HuH-7.5 (cell line): ENCODE measurements around the gene SRSF4.
"Not testable (repeated sequence)": the region's sequence is repeated elsewhere in the genome, so short reads cannot be mapped to it uniquely, and the experiment has no call there.

Experiments used
- DNase-seq: peaks from one replicate; pipeline ENCODE4 v3.0.0; 2011; ENCODE audit warnings: low spot score

SRSF4 gene

DNA sequence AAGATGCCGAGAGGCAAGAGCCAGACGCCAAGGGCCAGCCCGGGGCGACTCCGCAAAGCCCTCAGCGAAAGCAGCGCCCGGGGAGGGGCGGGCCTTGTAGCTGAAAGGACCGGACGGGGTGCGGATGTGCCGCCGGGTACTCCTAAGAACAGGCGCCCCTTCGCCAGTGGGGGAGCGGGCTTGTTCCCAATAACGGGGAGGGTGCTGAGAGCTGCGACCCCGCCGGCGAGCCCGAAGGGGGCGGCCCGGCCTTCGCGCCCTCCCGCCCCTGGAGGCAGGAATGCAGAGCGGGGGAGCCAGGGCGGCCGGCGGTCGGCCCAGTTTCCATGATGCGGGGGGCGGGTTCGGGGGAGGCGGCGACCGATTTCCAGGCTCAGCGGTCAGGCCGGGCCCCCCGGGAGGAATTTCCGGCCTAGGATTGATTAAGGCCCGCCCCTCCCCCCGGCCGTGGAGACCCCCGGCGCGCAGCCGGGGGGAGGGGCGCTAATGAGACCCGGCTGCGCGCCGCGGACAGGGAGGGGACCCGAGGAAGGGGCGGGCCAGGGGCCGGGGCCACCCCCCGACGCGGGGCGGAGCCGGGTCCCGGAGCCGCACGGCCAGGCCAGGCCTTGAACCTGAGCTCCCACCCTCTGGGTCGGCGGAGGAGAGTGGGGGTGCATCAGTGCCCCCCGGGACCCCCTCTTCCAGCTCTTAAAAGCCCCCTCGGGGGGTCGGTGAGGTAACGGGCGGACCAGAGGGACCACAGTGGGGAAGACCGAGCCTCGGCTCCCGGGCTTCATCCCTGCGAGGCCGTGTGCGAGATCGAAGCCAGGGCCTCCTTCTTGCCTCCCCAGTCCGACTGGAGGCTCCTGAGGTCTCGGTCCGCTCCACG lies 57.1 kb downstream of the SRSF4 start:
- DNase-seq, result peak; percentile 95

DNA sequence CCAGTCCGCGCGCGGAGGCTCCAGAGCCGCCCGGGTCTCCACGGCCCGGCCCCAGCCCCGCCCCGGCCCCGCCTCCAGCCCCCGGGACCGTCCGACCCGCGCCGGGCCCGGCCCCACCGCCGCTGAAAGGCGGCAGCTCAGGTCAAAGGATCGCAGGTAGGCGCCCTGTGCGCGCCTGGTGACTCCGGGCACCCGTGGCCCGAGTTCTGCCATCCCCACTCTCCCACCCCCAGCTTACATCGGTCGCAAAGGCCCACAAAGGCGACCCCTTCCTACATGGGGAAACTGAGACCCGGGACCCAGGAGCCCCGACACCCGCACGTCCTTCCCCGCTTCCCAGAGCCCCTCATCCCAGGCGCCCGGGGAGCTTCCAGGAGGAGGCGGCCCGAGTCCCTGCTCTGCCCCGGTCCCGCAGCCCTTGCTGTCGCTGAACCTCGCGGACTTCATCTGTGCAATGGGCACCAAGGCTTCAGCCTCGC lies 57.8 kb downstream of the SRSF4 start, which contains the start of gene TMEM200B:
Gene TMEM200B, minus strand, starts transcription at position 17 of the 479 bp plus-strand sequence. CDS start 2,075 bp downstream, outside the sequence.
- peak; percentile 79 for DNase-seq

DNA sequence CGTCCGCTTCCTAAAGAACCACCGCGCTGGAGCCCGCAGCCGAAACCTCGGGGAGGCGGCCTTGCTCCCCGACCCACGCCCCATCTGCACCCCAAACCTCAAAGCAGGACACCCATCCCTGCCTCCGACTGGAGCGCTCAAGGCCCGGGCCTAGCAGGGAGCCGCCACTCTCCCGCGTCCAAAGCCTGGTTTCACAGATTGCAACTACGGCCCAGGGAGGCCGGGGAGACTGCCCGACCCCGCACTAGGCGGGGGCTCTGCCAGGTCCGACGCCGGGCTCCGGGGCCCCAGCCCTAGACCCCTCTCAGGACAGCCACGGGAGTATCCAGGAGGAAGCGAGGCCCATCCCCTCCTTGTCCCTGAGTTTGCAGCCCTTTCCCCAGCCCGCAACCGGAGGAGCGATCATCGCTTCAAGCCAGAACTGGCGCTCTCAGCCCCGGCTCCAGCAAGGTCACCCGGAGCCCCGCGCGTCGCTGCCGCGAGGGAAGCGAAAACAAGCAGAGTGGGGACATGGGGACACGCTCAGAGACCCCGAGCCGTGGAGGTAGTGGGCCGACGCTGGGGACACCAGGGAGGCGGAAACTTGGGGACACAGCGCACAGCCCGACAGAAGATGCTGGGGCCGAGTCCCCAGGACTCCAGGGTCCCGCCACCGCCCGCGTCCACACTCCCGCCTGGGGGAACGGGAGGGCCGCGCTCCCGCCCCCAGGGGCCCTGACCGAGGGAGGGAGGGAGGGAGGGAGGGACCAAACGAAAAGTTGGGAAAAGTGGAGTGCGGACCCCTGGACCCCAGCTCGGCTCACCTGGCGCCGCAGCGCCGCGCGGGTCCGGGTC lies 58.4 kb downstream of the SRSF4 start:
- no peak for DNase-seq

DNA sequence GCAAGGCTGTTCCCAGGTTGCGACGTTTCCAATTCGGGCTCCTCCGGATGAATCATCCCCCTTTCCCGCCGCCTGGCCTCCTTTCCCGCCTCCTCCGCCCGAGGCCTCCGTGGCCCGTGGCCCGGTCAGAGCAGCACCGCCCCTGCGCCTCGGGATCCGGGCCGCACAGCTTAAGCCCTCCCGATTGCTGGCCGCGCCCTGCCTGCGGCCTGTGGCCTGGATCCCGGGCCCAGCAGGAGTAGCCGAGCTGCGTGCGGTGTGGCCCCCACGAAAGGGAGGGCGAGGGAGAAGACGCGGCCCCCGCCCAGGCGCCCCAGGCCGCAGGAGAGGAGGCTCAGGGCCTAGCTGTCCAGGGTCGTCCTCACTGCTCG lies 59.0 kb downstream of the SRSF4 start:
- DNase-seq, result peak; percentile 71

DNA sequence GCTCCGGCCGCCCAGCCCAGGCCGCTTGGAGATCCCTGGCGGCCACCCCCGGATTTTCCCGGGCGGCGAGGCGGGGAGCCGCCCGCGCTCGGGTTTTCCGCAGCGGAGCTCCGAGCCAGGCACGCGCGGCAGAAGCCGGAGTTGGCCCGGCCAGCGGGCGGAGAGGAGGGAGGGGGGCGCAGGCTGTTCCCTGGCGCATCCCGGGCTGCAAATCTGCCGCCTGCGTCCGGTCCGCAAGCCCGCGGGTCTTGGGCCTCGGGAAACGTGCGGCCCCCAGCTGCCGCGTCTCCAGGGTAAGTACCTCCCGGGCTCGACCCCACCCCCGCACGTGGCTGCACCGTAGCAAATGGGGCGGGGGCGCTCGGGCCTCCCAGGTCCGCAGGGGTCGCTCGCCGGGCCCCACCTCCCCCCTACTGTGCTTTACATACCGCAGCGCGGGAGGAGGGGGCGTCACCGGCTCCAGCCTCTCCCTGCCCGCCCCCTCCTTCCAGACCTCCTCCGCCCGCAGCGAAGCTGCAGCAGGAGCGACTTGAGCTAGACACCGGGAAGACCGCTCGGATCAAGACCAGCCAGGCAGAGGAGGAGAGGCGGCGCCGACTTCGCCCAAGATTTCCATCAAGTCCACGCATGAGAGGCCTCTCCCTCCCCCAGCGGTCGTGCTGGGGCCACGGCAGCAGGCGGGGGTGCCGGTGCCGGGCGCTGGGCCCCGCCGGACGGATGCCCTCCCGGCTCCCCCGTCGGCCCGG lies 59.6 kb downstream of the SRSF4 start:
- DNase-seq, result peak; percentile 42

DNA sequence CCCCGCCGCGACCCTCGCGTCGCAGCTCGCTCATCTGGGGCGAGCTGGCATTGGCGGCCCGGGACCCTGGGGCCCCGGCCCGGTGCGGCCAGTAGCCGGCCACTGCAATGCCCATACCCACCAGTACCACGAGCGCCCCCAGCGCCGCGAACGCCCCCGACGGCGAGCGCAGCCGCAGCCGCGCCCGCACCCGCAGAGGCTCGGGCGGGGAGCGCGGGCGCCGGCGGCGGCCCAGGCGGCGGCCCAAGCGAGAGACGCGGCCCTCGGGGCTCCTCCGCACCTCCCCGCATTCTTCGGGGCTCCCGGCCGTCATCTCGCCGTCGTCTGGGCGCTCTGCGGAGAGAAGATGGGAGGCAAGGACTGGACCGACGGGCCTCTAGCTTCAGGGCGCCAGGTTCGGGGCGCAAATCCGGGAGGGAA lies 60.2 kb downstream of the SRSF4 start:
- DNase-seq, result no peak

- peak; percentile 83 for DNase-seq
These were observed 60.7 kb downstream of the SRSF4 start for GRCh38 chr1:29120947-29121485.

DNA sequence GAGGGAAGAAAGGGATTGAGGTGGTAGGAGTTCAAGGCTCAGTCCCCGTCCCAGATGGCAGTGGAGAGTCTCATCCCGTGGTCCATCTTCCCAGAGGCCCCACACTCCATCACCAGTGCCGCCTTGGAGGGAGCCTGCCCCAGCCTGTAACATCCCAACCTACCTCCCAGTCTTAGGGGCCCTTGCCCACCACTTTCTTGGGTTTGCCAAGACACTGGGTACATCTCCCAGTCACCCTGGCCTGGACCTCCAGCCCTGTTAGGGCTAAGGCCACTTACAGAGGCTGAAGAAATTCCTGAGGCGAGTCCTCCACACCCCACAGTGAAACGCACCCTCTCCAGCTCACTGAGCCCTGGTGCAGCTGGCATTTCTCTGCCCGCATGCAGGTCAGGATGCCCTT lies 61.3 kb downstream of the SRSF4 start:
- DNase-seq, result no peak

- DNase-seq, result no peak
These were observed 62.4 kb downstream of the SRSF4 start for GRCh38 chr1:29119121-29119929.

DNA sequence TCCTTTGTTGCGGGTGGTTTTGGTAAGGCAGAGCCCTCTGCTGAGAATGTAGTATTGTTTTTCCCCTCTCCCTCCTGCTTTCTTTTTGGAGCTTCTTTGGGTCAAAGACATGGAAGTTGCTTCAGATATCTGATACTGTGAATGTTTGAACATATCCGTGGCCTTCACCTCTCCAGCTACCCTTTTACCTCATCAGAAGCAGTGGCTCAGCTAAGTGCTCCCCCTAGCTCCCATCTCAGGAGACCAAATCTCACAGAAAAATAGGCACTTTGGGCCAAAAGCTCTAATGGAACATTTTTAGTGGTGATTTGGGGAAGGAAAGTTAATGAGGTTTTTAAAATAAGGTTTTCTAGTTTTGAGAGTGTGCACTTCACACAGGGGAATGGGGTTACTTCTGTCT lies 64.3 kb downstream of the SRSF4 start:
- no peak for DNase-seq

- DNase-seq, result no peak
These were observed 67.0 kb downstream of the SRSF4 start for GRCh38 chr1:29114654-29115053.

DNA sequence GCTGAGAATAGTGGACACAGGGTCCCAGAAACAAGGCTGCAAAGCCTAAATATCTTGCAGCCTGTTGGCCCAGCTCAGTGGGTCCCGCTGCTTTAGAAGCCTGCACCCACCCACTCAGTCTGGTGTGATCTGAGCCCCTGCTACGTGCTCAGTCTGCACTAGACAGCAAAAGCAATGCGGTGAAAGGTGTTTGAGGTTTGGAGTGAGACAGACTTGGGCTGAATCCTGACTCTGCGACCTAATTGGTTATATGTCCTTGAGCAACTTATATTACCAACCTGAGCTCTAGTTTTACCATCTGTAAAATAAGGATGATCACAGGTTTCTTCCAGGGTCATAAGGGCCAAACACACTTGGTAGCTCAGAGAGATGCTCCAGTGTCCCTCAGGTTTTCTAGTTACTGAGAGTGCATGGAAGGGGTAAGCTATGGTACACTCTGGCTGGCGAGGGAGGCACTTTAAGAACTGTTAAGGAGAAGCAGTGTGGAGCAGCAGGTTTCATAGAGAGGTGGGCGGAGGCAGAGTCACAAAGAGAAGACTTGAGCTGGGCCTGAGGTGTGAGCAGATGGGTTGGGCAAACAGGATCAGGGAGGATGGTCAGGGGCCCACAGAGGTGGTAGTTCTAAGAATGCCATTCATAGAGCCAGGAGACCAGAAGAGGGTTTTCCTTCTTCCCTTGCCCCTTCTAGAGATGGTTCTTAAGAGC lies 68.1 kb downstream of the SRSF4 start:
- DNase-seq, result no peak

DNA sequence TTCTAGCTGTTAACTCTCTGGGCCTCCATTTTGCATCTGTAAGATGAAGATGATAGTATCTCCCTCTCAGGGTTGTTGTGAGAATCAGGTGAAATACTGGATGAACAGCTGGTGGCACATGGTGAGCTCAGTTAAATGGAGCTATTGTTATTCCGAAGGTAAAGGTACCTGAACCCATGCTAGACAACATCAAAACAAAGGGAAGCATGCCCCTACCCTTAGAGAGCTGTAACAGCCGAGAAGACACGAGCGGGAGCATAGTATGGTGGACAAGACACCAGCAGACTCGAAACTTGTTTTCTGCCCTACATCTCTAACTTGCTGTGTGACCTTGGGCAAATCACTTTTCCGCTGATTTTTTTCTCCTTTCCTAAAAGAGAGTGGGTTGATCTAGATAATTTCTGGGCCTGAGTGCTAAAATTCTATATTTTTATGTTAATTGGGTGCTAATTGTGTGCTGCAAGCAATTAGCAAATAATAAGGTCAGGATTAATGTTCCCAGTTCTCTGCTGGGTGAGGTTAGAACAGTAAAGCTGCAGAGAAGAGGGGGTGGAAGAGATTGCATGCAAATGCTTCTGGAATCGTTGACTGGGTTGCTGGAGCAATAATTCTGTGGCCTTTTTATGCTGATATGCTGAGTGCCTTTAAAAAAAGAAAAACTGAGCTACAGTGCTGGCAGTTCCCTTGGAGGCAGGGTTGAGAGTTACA lies 68.8 kb downstream of the SRSF4 start:
- DNase-seq, result no peak

DNA sequence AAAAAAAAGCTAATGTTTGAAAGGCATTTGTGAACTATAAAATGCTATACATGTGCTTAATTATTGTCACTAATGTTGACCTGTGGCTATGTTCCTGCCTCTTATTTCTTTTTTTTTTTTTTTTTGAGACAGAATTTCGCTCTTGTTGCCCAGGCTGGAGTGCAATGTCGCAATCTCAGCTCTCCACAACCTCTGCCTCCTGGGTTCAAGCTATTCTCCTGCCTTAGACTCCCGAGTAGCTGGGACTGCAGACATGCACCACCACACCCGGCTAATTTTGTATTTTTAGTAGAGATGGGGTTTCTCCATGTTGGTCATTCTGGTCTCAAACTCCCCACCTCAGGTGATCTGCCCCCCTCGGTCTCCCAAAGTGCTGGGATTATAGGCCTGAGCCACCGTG lies 73.7 kb downstream of the SRSF4 start:
- not testable (repeated sequence) for DNase-seq

GRCh38 chr1:29105822-29106221 lies 75.9 kb downstream of the SRSF4 start:
- DNase-seq, result no peak

DNA sequence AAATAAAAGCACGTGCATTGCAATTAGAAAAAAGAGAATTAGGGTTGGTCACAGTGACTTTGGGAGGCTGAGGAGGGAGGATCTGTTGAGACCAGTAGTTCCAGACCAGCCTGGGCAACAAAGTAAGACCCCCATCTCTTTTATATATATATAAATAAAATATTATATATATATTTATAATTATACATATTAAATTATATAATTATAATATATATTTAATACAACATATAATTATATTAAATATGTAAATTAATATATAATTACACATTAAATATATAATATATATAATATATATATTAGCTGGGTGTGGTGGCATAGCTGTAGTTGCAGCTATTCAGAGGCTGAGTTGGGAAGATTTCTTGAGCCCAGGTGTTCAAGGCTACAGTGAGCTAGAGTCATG lies 81.2 kb downstream of the SRSF4 start:
- DNase-seq, result no peak

DNA sequence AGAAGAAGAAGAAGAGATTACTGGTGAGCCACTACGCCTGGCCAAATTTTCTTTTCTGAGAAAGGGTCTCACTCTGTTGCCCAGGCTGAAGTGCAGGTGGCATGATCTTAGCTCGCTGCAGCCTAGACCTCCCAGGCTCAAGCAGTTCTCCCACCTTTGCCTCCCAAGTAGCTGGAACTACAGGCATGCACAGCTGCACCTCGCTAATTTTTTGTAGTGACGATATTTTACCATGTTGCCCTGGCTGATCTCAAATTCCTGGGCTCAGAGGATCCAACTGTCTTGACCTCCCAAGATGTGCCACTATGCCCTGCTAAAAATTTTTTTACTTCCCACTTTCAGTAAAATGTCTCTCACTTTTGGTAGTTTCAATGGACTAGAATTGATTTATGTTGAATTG lies 82.4 kb downstream of the SRSF4 start:
- DNase-seq, result no peak
